ENCODE results near the gene NQO2.

NQO2 gene

GRCh38 chr6:3032986-3033385 is 33.3 kb downstream of the NQO2 start:
- TF ChIP-seq CTCF (IDR thresholded peaks at IDR 0.05; ENCODE audit: extremely low read depth, missing control alignments): no peak
- DNase-seq (ENCODE audit: low spot score): no peak

- DNase-seq (ENCODE audit: low spot score): no peak
- no peak for TF ChIP-seq CTCF (IDR thresholded peaks at IDR 0.05; ENCODE audit: extremely low read depth, missing control alignments)
Measured at GRCh38 chr6:3033652-3034051, 34.0 kb downstream of the NQO2 start.

- no peak for DNase-seq (ENCODE audit: low spot score)
- no peak for TF ChIP-seq CTCF (IDR thresholded peaks at IDR 0.05; ENCODE audit: extremely low read depth, missing control alignments)
Measured at GRCh38 chr6:3035397-3035796, 35.7 kb downstream of the NQO2 start.

- no peak for DNase-seq (ENCODE audit: low spot score)
Measured at GRCh38 chr6:3036861-3037637, 37.4 kb downstream of the NQO2 start.

GRCh38 chr6:3037638-3038365 is 38.1 kb downstream of the NQO2 start:
- TF ChIP-seq CTCF (IDR thresholded peaks at IDR 0.05; ENCODE audit: extremely low read depth, missing control alignments): no peak

More at GRCh38 chr6:3036861-3037637, 37.4 kb downstream of the NQO2 start:
- TF ChIP-seq CTCF (IDR thresholded peaks at IDR 0.05; ENCODE audit: extremely low read depth, missing control alignments): no peak

GRCh38 chr6:3039384-3039783 is 39.7 kb downstream of the NQO2 start:
- no peak for DNase-seq (ENCODE audit: low spot score)
- TF ChIP-seq CTCF (IDR thresholded peaks at IDR 0.05; ENCODE audit: extremely low read depth, missing control alignments): no peak

More at GRCh38 chr6:3037638-3038365, 38.1 kb downstream of the NQO2 start:
- no peak for DNase-seq (ENCODE audit: low spot score)

- no peak for TF ChIP-seq CTCF (IDR thresholded peaks at IDR 0.05; ENCODE audit: extremely low read depth, missing control alignments)
- no peak for DNase-seq (ENCODE audit: low spot score)
Measured at GRCh38 chr6:3041147-3041546, 41.5 kb downstream of the NQO2 start.
